ENCODE measurements around the gene ATOSB.
A peak's percentile ranks its signal among the peaks of the same experiment; 100 is the strongest.

- TF ChIP-seq CTCF (conservative IDR thresholded peaks at IDR 0.05; ENCODE audit: low read length) (peak; percentile 88), EZH2phosphoT487 (IDR thresholded peaks at IDR 0.05; ENCODE audit: borderline replicate concordance) (no peak)
Measured at GRCh38 chr9:35116898-35117551, 1.4 kb upstream of the ATOSB start.

Measured in Loucy (cell line).